ENCODE results near the gene ZNF683.

Gene ZNF683

DNA sequence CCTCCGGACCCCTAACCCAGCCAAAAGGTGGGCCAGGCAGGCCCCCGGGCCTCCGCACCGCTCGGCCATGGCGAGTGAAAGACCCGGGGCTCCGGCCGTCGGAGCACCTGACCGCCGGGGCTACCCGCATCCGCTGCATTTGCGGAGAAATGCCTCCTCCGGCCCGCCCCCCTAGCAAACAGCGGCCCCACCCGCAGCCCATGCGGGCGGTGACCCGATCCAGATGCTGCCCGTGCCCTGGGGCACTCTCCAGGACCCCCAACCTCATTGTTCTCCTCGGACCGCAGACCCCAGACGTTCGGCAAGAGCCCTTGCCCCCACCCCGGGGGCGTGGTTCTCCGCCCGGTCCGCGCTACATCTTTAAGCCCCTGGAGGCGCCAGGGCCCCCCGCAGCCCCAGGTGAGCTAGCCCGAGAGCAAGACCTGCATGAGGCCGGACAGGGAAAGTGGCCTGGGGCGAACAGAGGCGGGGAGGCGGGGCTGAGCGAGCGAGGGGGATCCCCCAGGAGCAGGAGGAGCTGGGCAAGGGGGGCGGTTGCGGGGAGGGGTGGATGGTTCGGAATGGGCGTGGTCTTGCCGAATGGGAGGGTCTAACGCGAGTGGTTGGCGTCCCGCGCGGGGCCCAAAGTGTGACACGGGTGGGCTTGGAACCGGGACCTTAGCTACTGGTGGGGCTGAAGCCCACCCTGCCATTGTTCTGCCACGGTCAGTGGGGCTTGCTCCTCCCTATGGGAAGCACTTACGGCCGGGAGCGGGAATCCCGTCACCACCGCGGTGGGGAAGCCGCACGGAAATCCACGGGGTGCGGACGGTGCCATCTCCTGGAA is 12.4 kb downstream of the ZNF683 start:
- no peaks in the 10 kb centered on the region for H3K9me2 ChIP-seq (replicated peaks; ENCODE audit: insufficient read depth, low read length)
- H3K4me3 ChIP-seq (ENCODE audit: insufficient read depth, low read length, poor library complexity, severe bottlenecking), result no peak overlapping the region
- no peaks in the 10 kb centered on the region for H3F3A ChIP-seq (ENCODE audit: insufficient read depth)
- H3K9me3 ChIP-seq (ENCODE audit: insufficient read depth, low read length), result no peaks in the 10 kb centered on the region
- no peak overlapping the region for H2AFZ ChIP-seq (ENCODE audit: low read depth, low read length, severe bottlenecking)
- H3K79me2 ChIP-seq (ENCODE audit: insufficient read depth, low read length), result no peaks in the 10 kb centered on the region
- TF ChIP-seq, protein P1, sequence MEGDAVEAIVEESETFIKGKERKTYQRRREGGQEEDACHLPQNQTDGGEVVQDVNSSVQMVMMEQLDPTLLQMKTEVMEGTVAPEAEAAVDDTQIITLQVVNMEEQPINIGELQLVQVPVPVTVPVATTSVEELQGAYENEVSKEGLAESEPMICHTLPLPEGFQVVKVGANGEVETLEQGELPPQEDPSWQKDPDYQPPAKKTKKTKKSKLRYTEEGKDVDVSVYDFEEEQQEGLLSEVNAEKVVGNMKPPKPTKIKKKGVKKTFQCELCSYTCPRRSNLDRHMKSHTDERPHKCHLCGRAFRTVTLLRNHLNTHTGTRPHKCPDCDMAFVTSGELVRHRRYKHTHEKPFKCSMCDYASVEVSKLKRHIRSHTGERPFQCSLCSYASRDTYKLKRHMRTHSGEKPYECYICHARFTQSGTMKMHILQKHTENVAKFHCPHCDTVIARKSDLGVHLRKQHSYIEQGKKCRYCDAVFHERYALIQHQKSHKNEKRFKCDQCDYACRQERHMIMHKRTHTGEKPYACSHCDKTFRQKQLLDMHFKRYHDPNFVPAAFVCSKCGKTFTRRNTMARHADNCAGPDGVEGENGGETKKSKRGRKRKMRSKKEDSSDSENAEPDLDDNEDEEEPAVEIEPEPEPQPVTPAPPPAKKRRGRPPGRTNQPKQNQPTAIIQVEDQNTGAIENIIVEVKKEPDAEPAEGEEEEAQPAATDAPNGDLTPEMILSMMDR (IDR thresholded peaks at IDR 0.05; ENCODE audit: insufficient read depth, low read length, poor library complexity, severe bottlenecking), result no peak
- TF ChIP-seq EZH2phosphoT487 (conservative IDR thresholded peaks at IDR 0.05; ENCODE audit: low read length), result no peak
- no peak overlapping the region for H3K9ac ChIP-seq (ENCODE audit: low read length)
- H3K4me2 ChIP-seq (ENCODE audit: low read depth, low read length, poor library complexity, severe bottlenecking), result no peak overlapping the region
- no peaks in the 10 kb centered on the region for H3K36me3 ChIP-seq (ENCODE audit: low read length)
- H4K20me1 ChIP-seq (ENCODE audit: low read depth, low read length), result no peaks in the 10 kb centered on the region
- no peaks in the 10 kb centered on the region for H3K27me3 ChIP-seq (ENCODE audit: low read length)
- H3K27ac ChIP-seq (ENCODE audit: low read depth, low read length), result no peak overlapping the region

DNA sequence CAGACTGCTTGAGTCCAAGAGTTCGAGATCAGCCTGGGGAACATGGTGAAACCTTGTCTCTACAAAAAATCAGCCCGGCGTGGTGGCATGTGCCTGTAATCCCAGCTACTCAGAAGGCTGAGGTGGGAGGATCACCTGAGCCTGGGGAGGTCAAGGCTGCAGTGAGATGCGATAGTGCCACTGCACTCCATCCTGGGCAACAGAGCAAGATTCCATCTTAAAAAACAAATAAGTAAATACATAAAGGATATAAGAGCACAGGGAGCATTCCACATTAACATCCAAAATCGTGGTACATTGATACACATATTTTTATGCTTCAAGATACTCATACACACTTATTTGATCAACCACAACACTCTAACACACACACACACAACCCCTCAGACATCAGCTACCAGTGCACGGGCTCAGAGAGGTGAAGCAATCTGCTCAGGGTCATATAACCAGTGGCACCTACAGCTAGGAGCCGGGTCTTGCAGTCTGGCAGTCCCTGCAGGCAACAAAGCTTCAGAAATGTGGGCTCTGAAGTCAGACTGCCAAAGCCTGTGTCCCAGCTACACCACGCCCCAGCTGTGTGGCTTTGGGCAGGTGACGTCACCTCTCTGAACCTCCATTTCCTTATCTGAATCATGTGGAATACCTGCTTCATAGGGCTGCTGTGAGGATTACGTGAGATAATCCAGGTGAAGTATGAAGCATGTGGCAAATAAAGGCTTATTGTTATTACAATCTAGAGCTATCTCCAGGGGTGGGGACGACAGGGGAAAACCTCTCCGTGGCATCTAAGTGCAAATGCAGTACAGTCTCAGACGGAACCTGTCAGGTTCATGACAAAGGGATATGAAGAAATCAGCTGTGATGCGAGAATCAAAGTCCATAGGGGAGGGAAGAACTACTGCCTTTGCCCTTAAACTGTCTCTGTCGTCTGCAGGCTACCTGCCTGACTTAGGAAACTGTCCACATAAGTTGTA is 13.9 kb downstream of the ZNF683 start:
- Histone ChIP-seq H3K9me2 (replicated peaks; ENCODE audit: insufficient read depth, low read length) (no peaks in the 10 kb centered on the region), H3K27me3 (ENCODE audit: low read length) (no peaks in the 10 kb centered on the region), H4K20me1 (ENCODE audit: low read depth, low read length) (no peaks in the 10 kb centered on the region), H3K36me3 (ENCODE audit: low read length) (no peaks in the 10 kb centered on the region), H3K4me2 (ENCODE audit: low read depth, low read length, poor library complexity, severe bottlenecking) (no peak overlapping the region), H2AFZ (ENCODE audit: low read depth, low read length, severe bottlenecking) (no peak overlapping the region), H3K27ac (ENCODE audit: low read depth, low read length) (no peak overlapping the region), H3F3A (ENCODE audit: insufficient read depth) (no peaks in the 10 kb centered on the region), H3K79me2 (ENCODE audit: insufficient read depth, low read length) (no peaks in the 10 kb centered on the region), H3K9me3 (ENCODE audit: insufficient read depth, low read length) (no peaks in the 10 kb centered on the region), H3K9ac (ENCODE audit: low read length) (no peak overlapping the region), H3K4me3 (ENCODE audit: insufficient read depth, low read length, poor library complexity, severe bottlenecking) (no peak overlapping the region)
- TF ChIP-seq, protein P1 (IDR thresholded peaks at IDR 0.05; ENCODE audit: insufficient read depth, low read length, poor library complexity, severe bottlenecking), result no peak
- TF ChIP-seq EZH2phosphoT487 (conservative IDR thresholded peaks at IDR 0.05; ENCODE audit: low read length), result no peak

DNA sequence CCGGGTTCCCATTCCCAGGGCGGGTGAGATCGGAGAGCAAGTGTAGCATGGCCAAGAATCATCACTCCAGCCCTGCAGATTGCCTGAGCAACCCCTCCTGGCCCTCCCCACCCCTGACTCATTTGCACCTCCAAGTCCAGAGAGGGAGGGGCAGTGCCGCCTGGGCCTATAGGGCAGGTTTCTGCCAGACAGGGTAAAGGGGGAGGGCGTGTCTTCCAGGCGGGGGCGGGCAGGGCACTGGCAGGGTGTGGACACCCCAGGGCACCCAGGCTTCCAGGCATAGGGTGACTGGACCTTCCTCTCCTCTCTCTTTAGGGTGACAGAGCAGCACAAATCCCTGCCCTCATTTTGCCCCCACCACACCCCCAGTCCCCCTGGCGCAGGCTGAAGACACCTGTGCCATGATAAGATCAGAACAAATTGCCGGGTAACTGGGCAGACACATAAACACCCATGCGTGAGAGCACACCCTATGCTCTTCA is 15.4 kb downstream of the ZNF683 start:
- Histone ChIP-seq H3K27ac (ENCODE audit: low read depth, low read length) (no peak overlapping the region), H3K9ac (ENCODE audit: low read length) (no peak overlapping the region), H3K9me2 (replicated peaks; ENCODE audit: insufficient read depth, low read length) (no peaks in the 10 kb centered on the region), H3K27me3 (ENCODE audit: low read length) (no peaks in the 10 kb centered on the region), H3K4me2 (ENCODE audit: low read depth, low read length, poor library complexity, severe bottlenecking) (no peak overlapping the region), H3K36me3 (ENCODE audit: low read length) (no peaks in the 10 kb centered on the region), H3K4me3 (ENCODE audit: insufficient read depth, low read length, poor library complexity, severe bottlenecking) (no peak overlapping the region), H3K9me3 (ENCODE audit: insufficient read depth, low read length) (no peaks in the 10 kb centered on the region), H4K20me1 (ENCODE audit: low read depth, low read length) (no peaks in the 10 kb centered on the region), H2AFZ (ENCODE audit: low read depth, low read length, severe bottlenecking) (no peak overlapping the region), H3K79me2 (ENCODE audit: insufficient read depth, low read length) (no peaks in the 10 kb centered on the region), H3F3A (ENCODE audit: insufficient read depth) (no peaks in the 10 kb centered on the region)
- TF ChIP-seq, protein P1 (IDR thresholded peaks at IDR 0.05; ENCODE audit: insufficient read depth, low read length, poor library complexity, severe bottlenecking), result no peak
